Measurements from ENCODE around the gene GABRR1. TPM values are rescaled to one million over a fixed set of nuclear protein-coding genes. Genes with fewer than 3 reads are reported as not detected.
A peak's percentile ranks its signal among the peaks of the same experiment; 100 is the strongest.

The GABRR1 gene
- polyA plus RNA-seq, 3 donors: 1.2 to 1.6 (median 1.3) TPM

DNA sequence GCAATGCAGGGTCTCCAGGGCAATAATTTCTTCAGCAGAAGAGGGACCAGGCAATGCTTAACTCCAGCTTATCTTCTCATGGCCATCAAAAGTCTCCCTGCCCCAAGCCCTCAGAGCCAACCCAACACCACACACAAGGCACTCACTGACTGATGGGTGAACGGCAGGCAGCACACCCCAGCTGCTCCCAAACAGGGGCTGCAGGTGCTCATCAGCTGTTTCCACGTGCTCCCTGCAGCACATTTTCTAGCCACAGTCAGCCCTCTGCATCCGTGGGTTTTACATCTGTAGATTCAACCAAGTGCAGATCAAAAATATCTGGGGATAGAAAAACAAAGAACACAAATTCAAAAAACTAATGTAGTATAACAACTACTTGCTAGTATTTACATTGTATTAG, 4.0 kb upstream of the GABRR1 start:
- DNase-seq: no peak

DNA sequence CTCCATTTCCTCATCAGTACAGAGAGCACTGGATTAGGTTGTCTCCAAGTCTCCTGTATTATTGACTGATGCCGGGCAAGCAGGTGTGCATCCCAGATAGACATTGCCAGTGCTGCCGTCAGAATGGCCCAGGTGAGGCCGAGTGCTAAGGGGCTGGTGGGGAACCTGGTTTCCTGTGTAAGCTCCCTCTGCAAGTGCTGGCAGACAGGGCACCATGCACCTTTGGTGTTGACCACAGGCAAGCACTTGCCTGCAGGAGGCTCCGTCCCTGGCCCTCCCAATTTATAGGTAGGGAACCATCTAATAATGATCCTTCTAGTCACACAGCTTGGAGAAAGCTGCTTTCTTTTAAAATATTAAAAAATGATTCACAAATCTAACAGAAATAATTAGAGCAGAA, 747 bp downstream of the GABRR1 start:
- no peak for DNase-seq

DNA sequence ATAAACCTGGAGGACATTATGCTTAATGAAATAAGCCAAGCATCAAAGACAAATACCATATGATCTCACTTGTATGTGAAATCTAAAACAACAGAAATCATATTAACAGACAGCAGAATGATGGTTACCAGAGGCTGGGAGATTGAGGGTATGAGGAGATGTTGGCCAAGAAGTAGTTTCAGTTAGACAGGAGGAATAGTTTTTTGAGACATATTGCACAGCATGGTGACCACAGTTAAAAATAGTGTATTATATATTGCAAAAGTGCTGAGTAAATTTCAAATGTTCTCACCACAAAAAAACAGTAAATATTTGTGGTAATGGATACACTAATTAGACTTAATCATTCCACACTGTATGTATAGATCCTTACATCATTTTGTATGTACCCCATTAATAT, 1.8 kb downstream of the GABRR1 start:
- no peak for DNase-seq

DNA sequence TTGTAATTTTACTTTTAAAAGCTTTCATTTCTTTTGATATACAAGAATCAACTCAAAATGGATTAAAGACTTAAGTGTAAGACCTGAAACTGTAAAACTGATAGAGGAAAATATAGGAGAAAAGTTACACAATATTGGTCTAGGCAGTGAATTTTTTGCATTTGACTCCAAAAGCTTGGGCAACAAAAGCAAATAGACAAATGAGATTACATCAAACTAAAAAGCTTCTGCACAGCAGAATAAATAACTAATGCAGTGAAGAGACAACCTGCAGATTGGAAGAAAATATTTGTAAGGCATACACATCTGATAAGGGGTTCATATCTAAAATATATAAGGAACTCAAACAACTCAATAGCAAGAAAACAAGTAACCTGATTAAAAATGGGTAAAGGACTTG, 3.0 kb downstream of the GABRR1 start:
- no peak for DNase-seq

DNA sequence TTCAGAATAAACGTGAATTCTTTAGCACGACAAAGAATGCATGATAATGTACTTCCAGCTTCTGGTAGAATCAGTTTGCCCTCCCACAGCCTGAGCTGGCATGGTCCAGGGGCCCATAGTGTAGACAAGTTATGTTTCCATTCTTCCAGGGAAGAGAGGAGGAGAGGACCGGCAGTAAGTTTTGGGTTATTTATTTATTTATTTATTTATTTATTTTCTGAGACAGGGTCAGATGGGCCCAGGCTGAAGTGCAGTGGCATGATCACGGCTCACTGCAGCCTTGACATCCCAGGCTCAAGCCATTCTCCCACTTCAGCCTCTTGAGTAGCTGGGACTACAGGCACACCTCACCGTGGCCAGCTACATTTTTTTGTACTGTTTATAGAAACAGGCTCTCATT, 4.7 kb downstream of the GABRR1 start:
- DNase-seq: no peak

- DNase-seq: no peak
Measured at GRCh38 chr6:89209457-89209856, 7.7 kb downstream of the GABRR1 start.

- no peak for DNase-seq
Measured at GRCh38 chr6:89208551-89208950, 8.6 kb downstream of the GABRR1 start.

GRCh38 chr6:89205819-89206218, 11.3 kb downstream of the GABRR1 start:
- no peak for DNase-seq

DNA sequence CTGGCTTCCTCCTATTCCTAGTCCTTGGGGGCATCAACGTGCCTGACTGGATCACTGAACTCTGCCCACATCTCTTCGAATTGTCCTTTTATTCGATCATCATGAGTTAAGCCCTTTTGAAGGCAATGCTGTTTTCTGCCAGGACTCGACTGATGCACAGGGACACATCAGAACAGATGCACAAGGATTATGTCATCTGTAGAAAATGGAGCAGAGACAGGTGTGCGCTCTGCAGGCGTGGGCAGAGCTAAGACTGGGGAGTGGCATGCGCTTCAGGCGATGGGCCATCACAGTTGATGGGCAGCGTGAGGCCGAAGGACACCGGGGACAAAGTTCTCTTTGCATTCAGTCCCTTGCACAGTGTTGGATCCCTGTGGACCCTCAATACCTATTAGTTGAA, 13.1 kb downstream of the GABRR1 start:
- DNase-seq: no peak

- DNase-seq: no peak
Measured at GRCh38 chr6:89200706-89201215, 16.4 kb downstream of the GABRR1 start.

- no peak for DNase-seq
Measured at GRCh38 chr6:89199579-89199978, 17.6 kb downstream of the GABRR1 start.

DNA sequence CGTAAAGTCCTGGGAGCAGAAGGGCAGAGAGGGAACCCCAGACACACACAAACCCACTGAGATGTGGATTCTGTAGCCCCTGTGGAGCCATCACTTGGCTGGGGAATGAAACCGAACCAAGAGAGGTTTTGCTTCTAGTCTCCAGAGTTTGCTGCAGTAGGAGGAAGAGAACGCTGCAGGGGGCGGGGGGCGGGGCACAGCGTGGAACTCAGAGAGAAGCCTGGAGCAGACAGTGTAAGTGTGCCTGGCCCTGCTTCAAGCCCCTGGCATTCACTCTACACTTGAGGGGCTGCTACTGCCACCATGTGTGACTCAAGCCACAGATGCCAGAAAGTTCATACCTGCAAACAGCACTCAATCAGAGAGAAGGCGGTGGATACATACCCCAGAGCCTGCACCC, 18.9 kb downstream of the GABRR1 start:
- no peak for DNase-seq

GRCh38 chr6:89197141-89197540, 20.0 kb downstream of the GABRR1 start:
- no peak for DNase-seq

GRCh38 chr6:89194559-89194958, 22.6 kb downstream of the GABRR1 start:
- no peak for DNase-seq

DNA sequence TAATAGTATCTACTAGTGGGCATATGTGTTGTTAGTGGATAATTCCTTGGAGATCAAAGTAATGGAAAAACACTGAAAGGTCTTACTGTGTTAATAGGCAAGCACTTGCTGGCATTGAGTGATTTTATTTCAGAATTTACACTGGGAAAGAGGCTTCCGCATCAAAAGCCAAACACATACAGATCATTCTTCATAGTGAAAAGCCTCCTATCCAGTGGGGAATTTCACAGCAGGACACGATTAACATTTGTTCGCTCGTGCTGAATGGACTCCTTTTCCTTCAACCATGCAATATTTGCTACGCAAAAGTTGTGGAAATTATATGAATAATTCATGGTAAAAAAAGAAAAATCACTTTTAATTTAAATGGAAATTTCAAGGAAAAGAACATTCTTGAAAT, 26.4 kb downstream of the GABRR1 start:
- DNase-seq: no peak

DNA sequence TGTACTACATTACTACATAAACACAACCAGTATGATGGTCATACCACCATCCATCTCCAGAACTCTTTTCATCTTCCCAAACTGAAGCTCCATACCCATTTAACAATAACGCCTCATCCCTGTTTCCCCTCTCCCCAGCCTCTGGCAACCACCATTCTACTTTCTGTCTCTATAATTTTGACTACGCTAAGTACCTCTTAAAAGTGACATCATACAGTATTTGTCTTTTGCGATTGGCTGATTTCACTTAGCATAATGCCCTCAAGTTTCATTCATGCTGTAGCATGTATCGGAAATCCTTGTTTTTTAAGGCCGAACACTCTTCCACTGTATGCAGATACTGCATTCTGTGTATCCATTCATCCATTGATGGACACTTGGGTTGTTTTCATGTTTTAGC, 29.7 kb downstream of the GABRR1 start:
- DNase-seq: no peak

DNA sequence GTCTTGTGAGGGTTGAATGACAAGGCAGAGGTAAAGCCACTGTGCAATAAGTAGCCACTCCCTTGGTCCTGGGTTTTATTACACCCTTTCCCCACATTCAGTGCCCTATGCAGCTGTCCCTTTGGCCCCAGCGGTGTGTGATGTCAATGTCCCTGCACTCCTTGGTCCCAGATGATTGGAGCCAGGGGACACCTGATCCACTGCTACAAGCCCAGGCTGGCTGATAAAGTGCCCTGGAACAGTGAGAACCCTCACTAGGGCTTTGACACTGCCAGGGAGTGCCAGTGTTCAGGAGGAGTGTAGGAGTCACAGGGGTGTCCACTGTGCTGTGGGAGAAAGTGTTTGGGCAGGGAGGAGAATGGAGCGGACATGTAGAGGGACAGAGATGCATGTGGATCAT, 30.4 kb downstream of the GABRR1 start:
- peak; percentile 4 for DNase-seq

GRCh38 chr6:89184344-89184743, 32.8 kb downstream of the GABRR1 start:
- no peak for DNase-seq

GRCh38 chr6:89183294-89183693, 33.9 kb downstream of the GABRR1 start:
- no peak for DNase-seq

DNA sequence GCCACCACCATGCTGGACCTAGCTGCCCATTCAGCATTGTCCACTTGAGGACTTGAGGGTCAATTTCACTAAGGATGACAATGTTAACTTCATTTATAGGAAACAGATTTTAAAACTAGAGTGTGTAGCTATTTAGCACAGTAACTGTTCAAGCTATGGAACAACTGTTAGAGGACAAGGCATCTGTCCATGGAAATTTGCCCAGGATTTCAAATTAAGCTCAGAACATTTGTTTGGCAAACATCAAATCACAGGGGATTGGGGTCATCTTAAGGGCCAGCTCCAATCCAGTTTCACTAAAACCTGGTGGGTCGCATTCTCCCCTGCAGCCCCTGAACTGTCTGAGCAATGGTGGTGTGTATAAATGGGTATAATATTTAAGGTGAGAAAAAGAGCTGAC, 36.2 kb downstream of the GABRR1 start:
- DNase-seq: no peak

- DNase-seq: no peak
Measured at GRCh38 chr6:89180112-89180511, 37.0 kb downstream of the GABRR1 start.

DNA sequence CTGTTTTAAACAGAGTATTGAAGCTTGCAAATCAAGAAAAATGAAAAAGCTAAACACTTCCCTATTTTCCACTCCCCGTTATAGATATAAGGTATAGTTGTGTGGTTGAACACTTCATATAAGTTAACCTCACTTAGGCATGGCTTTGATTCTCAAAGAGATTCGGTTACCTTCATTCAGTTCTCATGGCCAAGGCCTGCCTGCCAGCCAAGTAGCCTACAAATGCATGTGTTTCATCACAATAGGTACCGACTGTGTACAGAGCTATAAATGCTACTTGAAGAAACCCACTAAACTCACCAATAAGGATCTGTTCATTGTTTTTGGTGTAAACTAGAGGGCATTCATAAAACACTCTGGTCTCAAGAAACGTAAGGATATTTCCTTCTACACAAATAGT, 43.5 kb downstream of the GABRR1 start:
- DNase-seq: no peak

- DNase-seq: no peak
Measured at GRCh38 chr6:89172131-89172530, 45.0 kb downstream of the GABRR1 start.

DNA sequence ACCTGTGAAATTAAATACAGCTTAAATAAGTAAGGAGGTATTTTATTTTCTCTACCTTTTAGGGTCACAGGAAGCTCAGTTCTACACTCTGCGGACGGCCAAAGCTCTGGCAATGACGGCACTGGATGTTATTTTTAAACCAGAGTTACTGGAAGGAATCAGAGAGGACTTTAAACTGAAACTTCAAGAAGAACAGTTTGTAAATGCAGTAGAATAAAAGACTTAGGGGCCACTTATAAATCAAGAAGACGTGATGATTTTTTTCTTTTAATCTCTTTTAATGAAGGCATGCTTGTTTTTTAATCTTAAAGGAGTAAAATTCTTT, 55.1 kb downstream of the GABRR1 start:
- no peak for DNase-seq
